GM11168 (cell line): Measurements from ENCODE around the gene GXYLT1.
"Not testable (repeated sequence)": the region's sequence is repeated elsewhere in the genome, so short reads cannot be mapped to it uniquely, and the experiment has no call there.

Experiments
- in situ Hi-C: fragments of 300-500 bp; cut with MboI; formaldehyde crosslinking; loops from one replicate; pipeline ENCODE4 v1.12.0; 2022; ENCODE audit warnings: low sequenced_read_pairs; ENCODE audit not compliant: unreplicated experiment

Gene GXYLT1

DNA sequence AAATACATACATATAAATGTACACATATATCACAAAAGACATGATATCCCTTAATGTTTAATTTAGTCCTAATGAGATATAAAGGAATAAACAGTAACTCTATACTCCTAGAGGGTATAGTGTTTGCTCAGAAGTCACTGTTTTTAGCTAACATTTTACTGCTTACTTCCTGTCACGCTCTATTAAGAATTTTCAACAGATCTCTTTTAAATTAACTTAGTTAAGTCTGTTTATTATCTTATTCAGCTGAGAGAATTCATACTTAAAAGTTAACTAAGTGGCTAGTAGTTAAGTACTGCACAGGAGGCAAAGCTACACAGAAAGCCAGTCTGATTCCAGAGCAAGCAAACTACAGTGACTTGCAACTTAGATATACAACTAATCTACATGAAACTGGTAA, 39.9 kb downstream of the GXYLT1 start:
- in situ Hi-C loops = no loop called here

DNA sequence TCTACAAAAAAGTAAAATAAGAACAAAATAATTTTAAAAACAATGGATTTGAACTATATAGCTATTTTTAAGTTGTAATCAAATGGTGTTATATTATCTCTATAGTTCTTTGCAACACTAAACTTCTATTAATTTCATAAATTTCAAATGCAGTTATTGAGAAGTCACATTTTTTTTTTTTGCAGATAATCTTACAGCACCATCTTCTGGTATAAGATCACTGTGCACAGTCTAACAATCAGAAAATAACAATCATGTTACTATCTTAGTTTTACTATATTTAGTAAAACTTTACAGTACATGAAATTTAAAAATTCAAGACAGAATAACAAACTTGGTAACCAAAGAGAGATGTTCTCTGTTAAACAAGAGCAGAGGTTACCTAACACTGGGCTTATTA, 40.6 kb downstream of the GXYLT1 start:
- in situ Hi-C loops = no loop called here

DNA sequence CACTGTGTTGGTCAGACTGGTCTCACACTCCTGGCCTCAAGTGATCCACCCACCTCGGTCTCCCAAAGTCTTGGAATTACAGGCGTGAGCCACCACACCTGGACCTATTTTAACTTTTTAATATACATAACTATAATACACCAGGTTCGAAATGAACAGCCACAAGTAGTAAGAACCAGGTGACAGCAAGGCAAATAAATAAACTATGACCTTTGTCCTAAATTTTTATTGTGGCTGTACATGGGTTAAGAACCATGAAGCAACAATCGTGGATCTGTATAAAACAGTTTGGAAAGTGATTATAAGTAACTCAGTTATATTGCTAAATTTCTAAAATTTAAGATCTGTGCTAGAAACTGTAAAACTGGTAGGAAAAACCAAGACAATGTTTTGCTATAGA, 41.5 kb downstream of the GXYLT1 start:
- in situ Hi-C loops = no loop called here

DNA sequence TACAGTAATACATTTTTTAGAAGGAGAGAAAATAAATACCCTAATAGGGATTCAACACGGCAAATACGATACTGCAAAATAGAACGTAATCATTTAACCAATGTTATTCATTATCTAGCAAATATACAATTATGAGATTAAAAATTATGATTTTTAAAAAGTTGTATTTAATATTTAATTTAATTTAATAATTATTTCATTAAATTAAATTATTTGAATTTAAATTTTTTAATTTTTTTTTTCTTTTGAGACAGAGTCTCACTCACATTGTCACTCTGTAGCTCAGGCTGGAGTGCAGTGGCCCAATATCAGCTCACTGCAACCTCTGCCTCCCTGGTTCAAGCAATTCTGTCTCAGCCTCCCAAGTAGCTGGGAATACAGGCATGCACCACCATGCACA, 42.0 kb downstream of the GXYLT1 start:
- in situ Hi-C loops = no loop called here

DNA sequence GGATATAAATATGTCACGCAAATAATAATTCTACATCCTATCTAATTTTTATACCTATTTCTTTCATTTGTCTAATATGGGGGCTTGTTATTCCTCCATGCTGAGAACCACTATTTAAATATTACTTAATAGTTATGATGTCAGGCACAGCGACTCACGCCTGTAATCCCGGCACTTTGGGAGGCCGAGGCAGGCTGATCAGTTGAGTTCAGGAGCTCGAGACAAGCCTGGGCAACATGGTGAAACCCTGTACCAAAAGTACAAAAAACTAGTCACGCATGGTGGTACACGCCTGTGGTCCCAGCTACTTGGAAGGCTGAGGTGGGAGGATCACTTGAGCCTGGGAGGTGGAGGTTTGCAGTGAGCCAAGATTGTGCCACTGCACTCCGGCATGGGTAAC, 45.2 kb downstream of the GXYLT1 start:
- in situ Hi-C loops = no loop called here

DNA sequence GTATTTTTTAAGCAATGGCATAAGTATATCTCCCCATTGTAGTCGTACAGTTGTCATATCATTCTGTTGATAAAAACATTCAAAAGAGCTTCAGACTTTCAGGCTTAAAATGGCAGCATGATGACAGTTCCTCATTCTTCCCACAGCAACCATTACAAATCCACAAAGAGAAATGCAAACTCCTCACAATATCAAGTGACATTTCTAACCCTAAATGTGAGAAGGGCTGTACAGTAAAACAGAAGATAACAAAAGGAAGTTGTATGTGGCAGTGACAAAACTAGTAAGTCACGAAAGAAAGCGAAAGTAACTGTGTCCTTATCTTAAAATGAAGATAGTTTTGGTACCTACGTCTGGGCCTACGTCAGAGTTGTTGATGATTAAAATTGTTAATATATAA, 46.7 kb downstream of the GXYLT1 start:
- in situ Hi-C loops = no loop called here

DNA sequence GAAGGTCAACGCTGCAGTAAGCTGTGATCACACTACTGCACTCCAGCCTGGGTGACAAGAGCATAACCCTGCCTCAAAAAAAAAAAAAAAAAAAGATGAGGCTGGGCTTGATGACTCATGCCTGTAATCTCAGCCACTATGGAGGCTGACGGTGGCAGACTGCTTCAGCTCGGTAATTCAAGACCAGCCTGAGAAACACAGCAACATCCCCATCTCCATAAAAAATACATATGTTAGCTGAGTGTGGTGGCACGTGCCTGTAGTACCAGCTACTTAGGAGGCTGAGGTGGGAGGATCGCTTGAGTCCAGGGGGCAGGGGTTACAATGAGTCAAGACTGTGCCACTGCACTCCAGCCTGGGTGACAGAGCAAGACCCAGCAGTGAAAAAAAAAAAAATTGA, 50.4 kb downstream of the GXYLT1 start:
- in situ Hi-C loops = no loop called here

DNA sequence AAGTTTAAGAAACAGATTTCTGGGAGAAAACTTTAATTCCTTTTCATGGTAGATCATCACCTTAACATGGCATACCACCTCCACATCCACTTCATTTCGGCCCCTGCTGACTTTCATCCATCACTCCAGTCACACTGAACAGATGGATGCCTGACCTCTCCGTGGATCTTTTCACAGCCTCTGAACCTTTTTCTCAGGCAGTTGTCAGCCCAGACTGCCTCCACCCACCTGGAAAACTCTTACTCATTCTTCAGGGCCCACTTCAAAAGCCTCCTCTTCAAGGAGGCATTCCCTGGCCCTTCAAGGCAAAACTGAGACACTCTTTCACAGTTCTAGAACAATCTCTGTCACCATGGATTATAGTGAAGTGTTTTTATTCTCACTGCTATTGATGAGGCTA, 52.9 kb downstream of the GXYLT1 start:
- in situ Hi-C loops = no loop called here

DNA sequence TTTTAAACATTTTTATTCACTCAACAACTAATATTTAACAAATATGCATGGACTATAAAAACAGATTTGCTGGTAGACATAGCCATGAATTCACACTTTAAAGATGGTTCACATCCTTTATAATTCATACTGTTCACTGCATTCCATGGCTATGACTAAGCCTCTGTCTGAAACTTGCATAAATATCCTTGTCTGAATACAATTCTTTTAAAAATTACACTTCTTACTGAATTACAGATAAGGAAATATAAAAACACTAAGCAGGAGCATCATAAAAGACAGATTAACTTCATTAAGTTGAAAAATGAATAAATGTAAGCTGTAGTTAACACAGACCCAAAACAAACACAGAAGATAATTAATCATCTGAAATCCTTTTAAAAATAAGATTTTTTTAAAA, 53.8 kb downstream of the GXYLT1 start:
- in situ Hi-C loops = no loop called here

DNA sequence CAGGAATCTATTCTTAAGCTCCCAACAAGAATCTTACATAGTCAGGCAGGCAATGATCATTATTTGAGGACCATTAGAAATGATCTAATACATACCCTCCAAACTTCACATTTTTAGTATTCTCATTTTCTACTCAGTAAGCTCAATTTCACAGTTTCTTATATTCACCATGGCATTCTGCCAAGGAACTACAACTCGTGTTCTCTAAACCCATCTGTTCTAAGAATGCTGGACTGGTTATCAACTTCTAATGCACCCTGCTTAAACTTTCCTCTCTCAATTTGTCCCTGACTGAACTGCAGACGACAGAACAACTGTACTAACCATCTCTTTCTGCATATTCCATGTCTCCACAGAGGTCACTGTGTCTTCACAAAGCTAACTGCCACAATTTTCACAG, 58.6 kb downstream of the GXYLT1 start:
- in situ Hi-C loops = no loop called here

DNA sequence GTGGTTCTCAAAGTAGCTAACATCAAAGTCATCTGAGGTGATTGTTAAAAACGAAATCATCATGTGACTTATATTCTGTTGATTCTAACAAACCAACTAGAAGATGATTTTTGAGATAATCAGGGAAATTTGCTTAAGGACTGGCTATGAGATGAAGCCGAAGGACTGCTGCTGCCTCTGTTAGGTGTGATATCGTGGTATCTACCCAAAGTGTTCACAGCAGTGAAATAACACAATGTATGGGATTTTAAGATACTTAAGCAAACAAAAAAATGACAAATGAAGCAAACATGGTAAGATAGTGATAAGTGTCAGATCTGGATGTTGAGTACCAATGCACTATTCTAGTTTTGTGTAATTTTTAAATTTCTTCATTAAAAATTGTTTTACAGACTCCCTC, 59.1 kb downstream of the GXYLT1 start:
- in situ Hi-C loops = no loop called here

DNA sequence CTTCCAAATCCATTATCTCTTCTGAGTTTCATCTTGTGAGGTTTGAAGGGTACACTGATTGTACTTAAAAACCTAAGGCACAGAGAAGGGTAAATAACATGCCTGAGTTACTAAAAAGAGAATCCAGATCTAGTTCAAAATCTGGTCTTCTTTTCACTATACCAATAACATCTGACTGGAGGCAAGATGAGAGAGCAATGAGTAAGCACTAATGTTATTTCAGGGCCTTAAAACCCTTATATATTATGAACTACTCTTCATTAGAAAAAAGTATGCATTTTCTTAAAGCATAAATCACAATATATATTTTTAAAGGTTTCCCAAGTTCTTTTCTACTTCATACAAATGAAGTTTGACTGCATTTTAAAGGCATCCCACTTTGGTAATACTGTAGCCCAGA, 60.2 kb downstream of the GXYLT1 start:
- in situ Hi-C loops = no loop called here

DNA sequence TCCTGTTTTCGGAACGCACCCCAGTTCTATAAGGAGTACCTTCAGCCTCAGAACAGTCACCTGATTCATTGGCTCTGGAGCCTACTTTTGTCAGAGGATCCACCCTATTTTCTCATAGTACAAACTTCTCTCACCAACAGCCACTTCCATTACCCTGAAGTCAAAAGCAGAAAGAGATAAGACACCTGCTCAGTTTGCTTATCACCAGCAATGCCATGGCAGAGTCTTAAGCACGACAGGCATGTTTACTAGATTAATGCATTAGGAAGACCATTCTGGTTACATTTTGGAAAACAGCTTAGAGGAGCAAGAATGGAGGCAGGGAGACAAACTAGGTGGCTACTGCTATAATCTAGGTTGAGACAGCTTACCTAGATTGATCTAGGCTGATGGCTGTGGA, 67.7 kb downstream of the GXYLT1 start:
- in situ Hi-C loops = no loop called here

DNA sequence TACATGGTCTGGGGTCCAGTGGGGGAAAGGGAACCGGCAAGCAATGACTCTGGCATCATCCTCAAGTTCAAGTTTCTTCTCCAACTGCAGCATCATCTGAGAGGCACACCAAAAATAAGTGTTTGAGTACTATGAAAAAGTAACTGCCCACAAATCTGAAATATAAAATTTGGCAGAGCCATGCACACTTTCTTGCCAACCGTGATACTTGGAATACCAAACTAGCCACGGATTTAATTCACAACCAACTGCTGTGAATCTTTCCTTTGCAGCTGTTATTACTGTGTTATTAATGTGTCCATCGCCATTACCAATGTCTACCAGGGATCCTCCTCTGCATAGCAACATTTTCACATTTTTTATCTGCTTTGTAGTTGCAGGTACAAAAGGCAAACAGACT, 74.6 kb downstream of the GXYLT1 start:
- in situ Hi-C loops = no loop called here

DNA sequence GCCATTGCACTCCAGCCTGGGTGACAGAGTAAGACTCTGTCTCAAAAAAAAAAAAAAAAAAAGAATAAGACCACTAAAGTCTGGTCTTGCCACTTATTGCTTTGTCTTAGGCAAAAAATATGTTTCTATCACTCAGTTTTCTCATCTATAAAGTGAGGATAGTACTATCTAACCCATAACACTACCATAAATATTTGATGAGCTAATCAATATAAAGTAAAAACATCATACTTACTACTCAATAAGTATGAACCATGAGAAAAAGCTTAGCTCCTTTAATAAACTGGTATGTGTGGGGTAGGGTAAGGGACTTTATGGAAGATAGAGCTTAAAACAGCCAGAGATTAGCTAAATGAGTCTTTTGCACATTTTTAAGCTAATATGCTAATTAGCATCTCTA, 85.5 kb downstream of the GXYLT1 start:
- in situ Hi-C loops = no loop called here

DNA sequence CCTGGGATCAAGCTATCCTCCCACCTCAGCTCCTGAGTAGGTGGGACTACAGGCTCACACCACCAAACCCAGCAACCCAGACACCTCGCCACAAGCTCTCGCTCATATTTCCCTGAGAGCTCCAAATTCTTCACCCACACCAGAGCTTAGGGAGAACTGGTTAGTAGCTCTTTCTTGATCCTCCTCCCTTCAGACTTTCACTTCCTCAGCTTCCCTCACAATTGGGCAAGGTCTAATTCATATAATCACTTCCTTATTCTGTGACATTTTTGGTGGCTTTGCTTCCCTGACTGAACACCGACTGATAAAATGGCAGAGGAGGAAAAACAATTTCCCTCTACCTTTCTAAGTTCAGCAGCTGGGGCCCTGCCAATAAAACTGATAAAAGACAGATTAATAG, 88.5 kb downstream of the GXYLT1 start:
- in situ Hi-C loops = no loop called here

DNA sequence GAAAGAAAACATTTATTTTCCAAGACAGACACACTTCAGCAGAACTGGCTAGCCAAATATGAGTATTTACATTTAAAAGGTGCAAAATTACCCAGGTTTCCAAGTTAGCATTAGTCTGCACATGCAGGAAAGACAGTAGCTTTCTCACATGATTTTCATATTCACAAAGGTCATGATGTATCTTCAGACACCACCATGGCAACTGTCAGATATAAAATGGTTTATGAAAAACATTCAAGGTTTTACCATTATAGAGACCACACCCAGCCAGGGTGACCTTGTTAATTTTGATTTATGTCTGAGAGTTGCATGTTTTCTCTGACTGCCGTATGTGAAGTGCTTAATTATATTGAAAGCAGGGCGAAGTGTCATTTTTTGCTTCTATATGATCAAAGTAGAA, 91.2 kb downstream of the GXYLT1 start:
- in situ Hi-C loops = no loop called here

DNA sequence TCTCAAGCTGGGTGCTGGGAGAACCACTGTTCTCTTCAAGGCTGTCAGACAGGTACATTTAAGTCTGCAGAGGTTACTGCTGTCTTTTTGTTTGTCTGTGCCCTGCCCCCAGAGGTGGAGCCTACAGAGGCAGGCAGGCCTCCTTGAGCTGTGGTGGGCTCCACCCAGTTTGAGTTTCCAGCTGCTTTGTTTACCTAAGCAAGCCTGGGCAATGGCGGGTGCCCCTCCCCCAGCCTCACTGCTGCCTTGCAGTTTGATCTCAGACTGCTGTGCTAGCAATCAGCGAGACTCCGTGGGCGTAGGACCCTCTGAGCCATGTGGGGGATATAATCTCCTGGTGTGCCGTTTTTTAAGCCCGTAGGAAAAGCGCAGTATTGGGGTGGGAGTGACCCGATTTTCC, 95.7 kb downstream of the GXYLT1 start:
- in situ Hi-C loops = not testable (repeated sequence)

DNA sequence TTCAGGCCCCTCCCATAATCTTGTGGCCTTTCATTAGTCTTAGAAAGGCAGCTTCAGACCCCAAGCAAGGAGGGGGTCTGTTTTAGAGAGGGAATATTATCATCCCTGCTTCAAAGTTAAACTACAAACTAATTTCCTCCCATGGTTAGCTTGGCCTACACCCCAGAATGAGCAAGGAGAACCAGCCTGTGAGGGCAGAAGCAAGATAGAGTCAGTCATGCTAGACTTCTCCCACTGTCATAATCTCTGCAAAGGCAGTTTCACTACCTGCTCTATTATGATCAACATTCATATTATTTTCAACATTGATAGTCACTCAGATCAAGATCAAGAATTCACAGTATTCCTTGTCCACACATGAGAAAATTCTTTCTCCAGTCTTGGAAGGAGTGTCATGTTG, 105.1 kb downstream of the GXYLT1 start:
- in situ Hi-C loops = no loop called here

DNA sequence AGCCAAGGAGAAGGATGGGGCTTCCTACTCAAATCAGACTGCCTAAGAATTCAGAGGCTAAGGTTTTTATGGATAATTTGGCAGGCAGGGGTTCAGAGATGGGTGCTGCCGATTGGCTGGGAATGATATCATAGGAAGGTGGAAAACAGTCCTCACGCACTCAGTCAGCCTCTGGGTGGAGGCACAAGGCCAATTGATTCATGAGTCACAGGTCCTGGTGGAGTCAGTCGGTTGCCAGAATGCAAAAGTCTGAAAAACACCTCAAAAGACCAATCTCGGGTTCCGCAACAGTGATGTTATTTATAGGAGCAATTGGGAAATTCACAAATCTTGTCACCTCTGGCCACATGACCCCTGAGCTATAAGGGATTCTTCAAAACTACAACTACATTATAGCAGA, 105.5 kb downstream of the GXYLT1 start:
- in situ Hi-C loops = no loop called here

DNA sequence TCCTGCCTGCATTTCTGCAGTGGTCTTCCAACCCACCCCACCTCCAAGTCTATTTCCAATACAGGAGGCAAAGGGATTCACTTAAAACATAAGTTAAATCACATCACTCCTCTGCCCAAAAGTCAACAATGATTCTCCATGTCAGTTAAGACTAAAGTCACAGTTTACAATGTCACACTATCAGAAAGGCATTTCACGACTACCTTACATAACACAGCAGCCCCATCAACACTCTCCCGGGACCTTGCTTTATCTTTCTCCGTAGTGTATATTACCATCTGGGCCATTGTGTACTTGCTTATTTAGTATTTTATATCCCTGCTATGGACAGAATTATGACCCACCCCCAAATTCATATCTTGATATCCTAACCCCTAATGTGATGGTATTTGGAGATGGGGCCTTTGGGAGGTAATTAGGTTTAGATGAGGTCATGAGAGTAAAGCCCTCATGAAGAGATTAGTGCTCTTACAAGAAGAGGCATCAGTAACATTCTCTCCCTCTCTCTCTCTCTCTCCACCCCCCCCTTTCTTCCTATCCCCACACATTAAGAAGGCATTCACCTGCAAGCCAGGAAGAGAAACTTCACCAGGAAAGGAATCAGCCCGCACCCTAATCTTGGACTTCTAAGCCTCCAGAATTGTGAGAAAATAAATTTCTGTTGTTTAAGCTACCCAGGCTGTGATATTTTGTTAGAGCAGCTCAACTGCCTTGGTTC, 112.7 kb downstream of the GXYLT1 start:
- in situ Hi-C loops = no loop called here
